KG1 (cell line): Measurements from ENCODE around the gene INPP1.
"Not testable (repeated sequence)": the region's sequence is repeated elsewhere in the genome, so short reads cannot be mapped to it uniquely, and the experiment has no call there.

Source experiments
- DNase-seq: peaks from one replicate; lab custom pipeline; 2025; lab: John Stamatoyannopoulos, UW

INPP1 gene

GRCh38 chr2:190343536-190344275 lies at the start of gene INPP1:
Gene INPP1 (plus strand): TSS chr2:190343589. CDS start chr2:190360103, 16,514 bp downstream.
- peak; percentile 36 for DNase-seq

- not testable (repeated sequence) for DNase-seq
Observed at GRCh38 chr2:190297880-190298279, 45.5 kb upstream of the INPP1 start.

- DNase-seq, result no peak
Observed at GRCh38 chr2:190301032-190301431, 42.4 kb upstream of the INPP1 start.

GRCh38 chr2:190302052-190302451 lies 41.3 kb upstream of the INPP1 start:
- DNase-seq, result no peak

- no peak for DNase-seq
Observed at GRCh38 chr2:190303647-190304046, 39.7 kb upstream of the INPP1 start.

- no peak for DNase-seq
Observed at GRCh38 chr2:190304404-190304803, 39.0 kb upstream of the INPP1 start.

GRCh38 chr2:190308031-190308430 lies 35.4 kb upstream of the INPP1 start:
- no peak for DNase-seq

- DNase-seq, result no peak
Observed at GRCh38 chr2:190311893-190312634, 31.3 kb upstream of the INPP1 start.

GRCh38 chr2:190312635-190313025 lies 30.8 kb upstream of the INPP1 start:
- DNase-seq, result not testable (repeated sequence)

GRCh38 chr2:190313880-190314279 lies 29.5 kb upstream of the INPP1 start:
- no peak for DNase-seq

GRCh38 chr2:190315273-190315672 lies 28.1 kb upstream of the INPP1 start:
- DNase-seq, result no peak

GRCh38 chr2:190318514-190318913 lies 24.9 kb upstream of the INPP1 start:
- DNase-seq, result no peak

- DNase-seq, result no peak
Observed at GRCh38 chr2:190318931-190319554, 24.3 kb upstream of the INPP1 start.

GRCh38 chr2:190319555-190320498 lies 23.6 kb upstream of the INPP1 start, which contains the start of gene HIBCH:
Gene HIBCH (minus strand): TSS chr2:190319826. CDS start chr2:190319750, 76 bp downstream.
- peak; percentile 93 for DNase-seq

GRCh38 chr2:190320696-190321095 lies 22.7 kb upstream of the INPP1 start:
- no peak for DNase-seq

- no peak for DNase-seq
Observed at GRCh38 chr2:190323406-190323805, 20.0 kb upstream of the INPP1 start.

- DNase-seq, result no peak
Observed at GRCh38 chr2:190325588-190325987, 17.8 kb upstream of the INPP1 start.

GRCh38 chr2:190327867-190328572 lies 15.4 kb upstream of the INPP1 start:
- DNase-seq, result no peak

GRCh38 chr2:190328573-190329147 lies 14.7 kb upstream of the INPP1 start:
- DNase-seq, result no peak

GRCh38 chr2:190333395-190333794 lies 10.0 kb upstream of the INPP1 start:
- DNase-seq, result no peak

GRCh38 chr2:190333928-190334327 lies 9.5 kb upstream of the INPP1 start:
- DNase-seq, result no peak
